ENCODE data around the gene PICK1. TPM values are rescaled to one million over a fixed set of nuclear protein-coding genes. Genes with fewer than 3 reads are reported as not detected.

The PICK1 gene
- total RNA-seq, 1 experiment from 2014 or later, result 21.3 TPM

DNA sequence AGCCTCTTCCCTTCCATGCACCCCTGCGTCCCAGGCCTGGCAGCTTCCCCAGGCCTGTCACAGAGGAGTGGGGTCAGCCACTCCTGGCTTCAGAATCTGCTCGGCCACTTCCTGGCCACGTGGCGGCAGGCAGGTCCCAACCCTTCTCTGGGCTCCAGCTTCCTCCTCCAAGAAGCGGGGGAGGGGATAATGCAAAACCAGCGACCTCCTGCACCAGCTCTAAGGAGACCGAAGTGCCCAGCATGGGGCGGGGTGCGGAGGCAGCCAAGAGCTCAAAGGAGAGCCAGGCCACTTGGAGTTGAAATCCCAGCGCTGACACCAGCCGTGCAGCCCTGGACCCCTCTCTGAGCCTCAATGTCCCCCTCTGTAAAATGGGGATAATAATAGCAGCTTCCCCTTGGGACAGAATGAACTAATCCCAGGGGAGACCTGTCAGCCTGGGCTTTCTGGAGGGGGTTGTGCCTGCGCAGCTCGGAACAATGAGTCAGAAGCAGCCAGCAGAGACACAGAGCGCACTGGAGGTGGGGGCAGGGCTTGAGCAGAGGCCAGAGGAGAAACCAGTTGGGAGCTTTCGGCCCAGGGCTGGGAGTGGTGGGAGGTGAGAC, 22.8 kb upstream of the PICK1 start:
- BruUV-seq (replicated peaks), result no TSS peak
- in situ Hi-C loops (cut with HindIII; ENCODE audit: low pct_unique_long_range_greater_than_20kb, low sequenced_read_pairs), result no loop called here
- H3K4me1 ChIP-seq (ENCODE audit: control insufficient read depth, insufficient read depth, low read length), result peaks cover 13% of the 10 kb centered on the region
- no peak overlapping the region for H3K4me3 ChIP-seq (ENCODE audit: low read depth in 2 of 2, low read length in 2 of 2)
- H3K9me3 ChIP-seq (ENCODE audit: control insufficient read depth, insufficient read depth, low read depth, low read length), result no peaks in the 10 kb centered on the region
- ChIA-PET CTCF (interaction anchor here (0.6 kb wide), 1 partner anchor 46 kb away, joined by 4 read pairs; no protein-coding TSS in a partner anchor), POLR2A (interaction anchor here (0.6 to 0.7 kb wide), 2 partner anchors 100 to 1692 kb away, joined by 3 to 7 read pairs; no protein-coding TSS in a partner anchor)
- H3K27ac ChIP-seq (ENCODE audit: low read length), result peak overlapping the region; percentile 71; the same call in 1 of the 2 replicates
- no peaks in the 10 kb centered on the region for H3K36me3 ChIP-seq (ENCODE audit: control insufficient read depth, insufficient read depth, low read length)
- DNase-seq (ENCODE audit: low read depth, low spot score) (peak; percentile 10), ATAC-seq (peak; percentile 92)
- no peaks in the 10 kb centered on the region for H3K27me3 ChIP-seq (ENCODE audit: control insufficient read depth, insufficient read depth, low read length)
- no peak for TF ChIP-seq TCF7L2 (IDR thresholded peaks at IDR 0.05; ENCODE audit: low read depth, low read length)
- 0 out of 2 replicates have a peak, but pooled peaks have one; percentile 22 for TF ChIP-seq POLR2AphosphoS5 (IDR thresholded peaks at IDR 0.05; ENCODE audit: low read depth, low read length)
- TF ChIP-seq, protein P1, sequence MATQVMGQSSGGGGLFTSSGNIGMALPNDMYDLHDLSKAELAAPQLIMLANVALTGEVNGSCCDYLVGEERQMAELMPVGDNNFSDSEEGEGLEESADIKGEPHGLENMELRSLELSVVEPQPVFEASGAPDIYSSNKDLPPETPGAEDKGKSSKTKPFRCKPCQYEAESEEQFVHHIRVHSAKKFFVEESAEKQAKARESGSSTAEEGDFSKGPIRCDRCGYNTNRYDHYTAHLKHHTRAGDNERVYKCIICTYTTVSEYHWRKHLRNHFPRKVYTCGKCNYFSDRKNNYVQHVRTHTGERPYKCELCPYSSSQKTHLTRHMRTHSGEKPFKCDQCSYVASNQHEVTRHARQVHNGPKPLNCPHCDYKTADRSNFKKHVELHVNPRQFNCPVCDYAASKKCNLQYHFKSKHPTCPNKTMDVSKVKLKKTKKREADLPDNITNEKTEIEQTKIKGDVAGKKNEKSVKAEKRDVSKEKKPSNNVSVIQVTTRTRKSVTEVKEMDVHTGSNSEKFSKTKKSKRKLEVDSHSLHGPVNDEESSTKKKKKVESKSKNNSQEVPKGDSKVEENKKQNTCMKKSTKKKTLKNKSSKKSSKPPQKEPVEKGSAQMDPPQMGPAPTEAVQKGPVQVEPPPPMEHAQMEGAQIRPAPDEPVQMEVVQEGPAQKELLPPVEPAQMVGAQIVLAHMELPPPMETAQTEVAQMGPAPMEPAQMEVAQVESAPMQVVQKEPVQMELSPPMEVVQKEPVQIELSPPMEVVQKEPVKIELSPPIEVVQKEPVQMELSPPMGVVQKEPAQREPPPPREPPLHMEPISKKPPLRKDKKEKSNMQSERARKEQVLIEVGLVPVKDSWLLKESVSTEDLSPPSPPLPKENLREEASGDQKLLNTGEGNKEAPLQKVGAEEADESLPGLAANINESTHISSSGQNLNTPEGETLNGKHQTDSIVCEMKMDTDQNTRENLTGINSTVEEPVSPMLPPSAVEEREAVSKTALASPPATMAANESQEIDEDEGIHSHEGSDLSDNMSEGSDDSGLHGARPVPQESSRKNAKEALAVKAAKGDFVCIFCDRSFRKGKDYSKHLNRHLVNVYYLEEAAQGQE (IDR thresholded peaks at IDR 0.05; ENCODE audit: insufficient read depth in 1 of 2, low read depth in 2 of 2, low read length in 1 of 2), result no peak
- intact Hi-C loops (cut with micrococcal nuclease; ENCODE audit: unreplicated experiment), result no loop called here

- peak overlapping the region; percentile 68; the same call in 1 of the 2 replicates for H3K27ac ChIP-seq (ENCODE audit: low read length)
- TF ChIP-seq SIN3A (IDR thresholded peaks at IDR 0.05; ENCODE audit: borderline replicate concordance, insufficient read depth, low read depth, low read length) (no peak), POLR2AphosphoS5 (IDR thresholded peaks at IDR 0.05; ENCODE audit: low read depth, low read length) (no peak), TCF7L2 (IDR thresholded peaks at IDR 0.05; ENCODE audit: low read depth, low read length) (no peak)
- TF ChIP-seq, protein P1 (IDR thresholded peaks at IDR 0.05; ENCODE audit: insufficient read depth in 1 of 2, low read depth in 2 of 2, low read length in 1 of 2), result no peak
- TF ChIP-seq, protein P2, sequence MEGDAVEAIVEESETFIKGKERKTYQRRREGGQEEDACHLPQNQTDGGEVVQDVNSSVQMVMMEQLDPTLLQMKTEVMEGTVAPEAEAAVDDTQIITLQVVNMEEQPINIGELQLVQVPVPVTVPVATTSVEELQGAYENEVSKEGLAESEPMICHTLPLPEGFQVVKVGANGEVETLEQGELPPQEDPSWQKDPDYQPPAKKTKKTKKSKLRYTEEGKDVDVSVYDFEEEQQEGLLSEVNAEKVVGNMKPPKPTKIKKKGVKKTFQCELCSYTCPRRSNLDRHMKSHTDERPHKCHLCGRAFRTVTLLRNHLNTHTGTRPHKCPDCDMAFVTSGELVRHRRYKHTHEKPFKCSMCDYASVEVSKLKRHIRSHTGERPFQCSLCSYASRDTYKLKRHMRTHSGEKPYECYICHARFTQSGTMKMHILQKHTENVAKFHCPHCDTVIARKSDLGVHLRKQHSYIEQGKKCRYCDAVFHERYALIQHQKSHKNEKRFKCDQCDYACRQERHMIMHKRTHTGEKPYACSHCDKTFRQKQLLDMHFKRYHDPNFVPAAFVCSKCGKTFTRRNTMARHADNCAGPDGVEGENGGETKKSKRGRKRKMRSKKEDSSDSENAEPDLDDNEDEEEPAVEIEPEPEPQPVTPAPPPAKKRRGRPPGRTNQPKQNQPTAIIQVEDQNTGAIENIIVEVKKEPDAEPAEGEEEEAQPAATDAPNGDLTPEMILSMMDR (IDR thresholded peaks at IDR 0.05), result no peak
- no peak overlapping the region for H3K4me3 ChIP-seq (ENCODE audit: low read depth in 2 of 2, low read length in 2 of 2)
Measured at GRCh38 chr22:38034884-38035529, 22.2 kb upstream of the PICK1 start.

More at GRCh38 chr22:38034884-38035529, 22.2 kb upstream of the PICK1 start:
- in situ Hi-C loops (cut with HindIII; ENCODE audit: low pct_unique_long_range_greater_than_20kb, low sequenced_read_pairs) (no loop called here), intact Hi-C loops (cut with micrococcal nuclease; ENCODE audit: unreplicated experiment) (no loop called here)
- BruUV-seq (replicated peaks), result no TSS peak
- no peaks in the 10 kb centered on the region for H3K9me3 ChIP-seq (ENCODE audit: control insufficient read depth, insufficient read depth, low read depth, low read length)
- ATAC-seq, result peak; percentile 28
- H3K4me1 ChIP-seq (ENCODE audit: control insufficient read depth, insufficient read depth, low read length), result peaks cover 13% of the 10 kb centered on the region
- no peaks in the 10 kb centered on the region for H3K27me3 ChIP-seq (ENCODE audit: control insufficient read depth, insufficient read depth, low read length)
- DNase-seq (ENCODE audit: low read depth, low spot score), result no peak
- no peaks in the 10 kb centered on the region for H3K36me3 ChIP-seq (ENCODE audit: control insufficient read depth, insufficient read depth, low read length)
- ChIA-PET CTCF (no interaction called here), POLR2A (interaction anchor here (0.6 kb wide), 1 partner anchor 1691 kb away, joined by 7 read pairs; no protein-coding TSS in a partner anchor)
